Breast epithelium (tissue), 4 donors: Measurements from ENCODE around the gene SPRED2. TPM values are rescaled to one million over a fixed set of nuclear protein-coding genes. Genes with fewer than 3 reads are reported as not detected.

Experiments used
- DNase-seq, 2 donors: peaks; one replicate each; pipeline ENCODE4 v3.0.0-alpha.2; 2019; ENCODE audit warnings: low spot score in 2 of 2
- H3K27ac ChIP-seq, 2 donors: fragments of 200-600 bp; sonication (generic) in 1 of 2; one replicate each; pipeline ENCODE4 v1.5.1; 2016 to 2019; ENCODE audit warnings: mild to moderate bottlenecking in 1 of 2
- H3K27me3 ChIP-seq, 2 donors: fragments of 200-600 bp; sonication (generic) in 1 of 2; one replicate each; pipeline versions ENCODE4 v1.5.1 to v1.6.0; 2017 to 2019; ENCODE audit warnings: control low read depth in 1 of 2, mild to moderate bottlenecking in 1 of 2
- H3K36me3 ChIP-seq: fragments of 200-600 bp; one replicate; pipeline ENCODE4 v1.5.1; 2019
- H3K4me1 ChIP-seq, 2 donors: fragments of 200-600 bp; sonication (generic); one replicate each; pipeline ENCODE4 v1.5.1; 2016 to 2019; ENCODE audit warnings: control low read depth in 1 of 2
- H3K4me3 ChIP-seq, 3 donors: fragments of 200-600 bp; sonication (generic); 1 replicate in 2 of 3; 2 replicates in 1 of 3; pipeline ENCODE4 v1.5.1; 2016 to 2019; ENCODE audit warnings: mild to moderate bottlenecking in 3 of 3, moderate library complexity in 2 of 3
- H3K9me3 ChIP-seq, 2 donors: fragments of 200-600 bp; sonication (generic) in 1 of 2; one replicate each; pipeline ENCODE4 v1.5.1; 2016 to 2019; ENCODE audit warnings: control low read depth in 1 of 2
- CTCF ChIP-seq, 3 donors: fragments of 450-650 bp; IDR thresholded peaks; one replicate each; pipeline ENCODE4 v1.5.1; 2016 to 2017; ENCODE audit warnings: antibody characterized with exemption in 3 of 3, mild to moderate bottlenecking in 3 of 3, moderate library complexity in 3 of 3
- POLR2A ChIP-seq: fragments of 450-650 bp; IDR thresholded peaks from one replicate; pipeline ENCODE4 v1.6.1; 2016; ENCODE audit warnings: antibody characterized with exemption, mild to moderate bottlenecking, moderate library complexity
- POLR2AphosphoS5 ChIP-seq, 3 donors: sonication (generic); formaldehyde crosslinking; IDR thresholded peaks; one replicate each; pipeline ENCODE4 v1.6.1; 2017; ENCODE audit warnings: antibody characterized with exemption in 3 of 3
- intact Hi-C: fragments of 100-400 bp; cut with DNase I; formaldehyde crosslinking; loops from one replicate; pipeline ENCODE4 v1.15.1; 2023; ENCODE audit warnings: low total_unique reads
- total RNA-seq, 3 donors: library from RNA; depleted of rRNA; stranded (reverse); fragments of >200 nt; gene quantifications; one replicate each; pipeline ENCODE4 v1.1.0, GENCODE V29; 2016

The SPRED2 gene
- total RNA-seq, 3 donors from 2014 or later = 14.6 to 25.2 (median 25.2) TPM

- intact Hi-C loops = no loop called here
- Histone ChIP-seq H3K27me3 (no peaks in the 10 kb centered on the region), H3K4me1 (no peaks in the 10 kb centered on the region), H3K9me3 (no peaks in the 10 kb centered on the region), H3K36me3 (no peaks in the 10 kb centered on the region), H3K4me3 (no peak overlapping the region), H3K27ac (no peak overlapping the region)
- TF ChIP-seq CTCF (IDR thresholded peaks at IDR 0.05) (no peak), POLR2AphosphoS5 (IDR thresholded peaks at IDR 0.05) (no peak), POLR2A (no peak)
- no peak for DNase-seq
Measured at GRCh38 chr2:65294701-65295100, 137.7 kb downstream of the SPRED2 start.

- intact Hi-C loops = no loop called here
Measured at GRCh38 chr2:65294136-65294535, 138.3 kb downstream of the SPRED2 start.

GRCh38 chr2:65293376-65293775 lies 139.0 kb downstream of the SPRED2 start:
- H3K4me1 ChIP-seq = no peaks in the 10 kb centered on the region
- no peaks in the 10 kb centered on the region for H3K9me3 ChIP-seq

More at GRCh38 chr2:65294136-65294535, 138.3 kb downstream of the SPRED2 start:
- Histone ChIP-seq H3K9me3 (no peaks in the 10 kb centered on the region), H3K27me3 (no peaks in the 10 kb centered on the region), H3K27ac (no peak overlapping the region), H3K4me1 (no peaks in the 10 kb centered on the region), H3K4me3 (no peak overlapping the region), H3K36me3 (no peaks in the 10 kb centered on the region)
- TF ChIP-seq CTCF (IDR thresholded peaks at IDR 0.05) (no peak), POLR2A (no peak)
- DNase-seq = no peak

GRCh38 chr2:65292461-65293011 lies 139.9 kb downstream of the SPRED2 start:
- no peak overlapping the region for H3K27ac ChIP-seq
- TF ChIP-seq CTCF (IDR thresholded peaks at IDR 0.05) (no peak), POLR2A (no peak), POLR2AphosphoS5 (IDR thresholded peaks at IDR 0.05) (no peak)
- no peaks in the 10 kb centered on the region for H3K4me1 ChIP-seq
- no peak overlapping the region for H3K4me3 ChIP-seq
- H3K27me3 ChIP-seq = no peaks in the 10 kb centered on the region
- no peaks in the 10 kb centered on the region for H3K36me3 ChIP-seq
- no peaks in the 10 kb centered on the region for H3K9me3 ChIP-seq
- DNase-seq = no peak
- intact Hi-C loops = no loop called here

More at GRCh38 chr2:65293376-65293775, 139.0 kb downstream of the SPRED2 start:
- no peak overlapping the region for H3K4me3 ChIP-seq
- TF ChIP-seq POLR2AphosphoS5 (IDR thresholded peaks at IDR 0.05) (no peak), POLR2A (no peak), CTCF (IDR thresholded peaks at IDR 0.05) (no peak)
- intact Hi-C loops = no loop called here
- H3K27me3 ChIP-seq = no peaks in the 10 kb centered on the region
- H3K36me3 ChIP-seq = no peaks in the 10 kb centered on the region
- no peak overlapping the region for H3K27ac ChIP-seq
- no peak for DNase-seq

- Histone ChIP-seq H3K36me3 (no peaks in the 10 kb centered on the region), H3K9me3 (no peaks in the 10 kb centered on the region), H3K27ac (no peak overlapping the region), H3K4me3 (no peak overlapping the region), H3K4me1 (no peaks in the 10 kb centered on the region), H3K27me3 (no peaks in the 10 kb centered on the region)
- intact Hi-C loops = no loop called here
- DNase-seq = no peak
- TF ChIP-seq POLR2A = no peak
Measured at GRCh38 chr2:65292106-65292400, 140.3 kb downstream of the SPRED2 start.
